Measurements from ENCODE around the gene SPATA3.

The SPATA3 gene

DNA sequence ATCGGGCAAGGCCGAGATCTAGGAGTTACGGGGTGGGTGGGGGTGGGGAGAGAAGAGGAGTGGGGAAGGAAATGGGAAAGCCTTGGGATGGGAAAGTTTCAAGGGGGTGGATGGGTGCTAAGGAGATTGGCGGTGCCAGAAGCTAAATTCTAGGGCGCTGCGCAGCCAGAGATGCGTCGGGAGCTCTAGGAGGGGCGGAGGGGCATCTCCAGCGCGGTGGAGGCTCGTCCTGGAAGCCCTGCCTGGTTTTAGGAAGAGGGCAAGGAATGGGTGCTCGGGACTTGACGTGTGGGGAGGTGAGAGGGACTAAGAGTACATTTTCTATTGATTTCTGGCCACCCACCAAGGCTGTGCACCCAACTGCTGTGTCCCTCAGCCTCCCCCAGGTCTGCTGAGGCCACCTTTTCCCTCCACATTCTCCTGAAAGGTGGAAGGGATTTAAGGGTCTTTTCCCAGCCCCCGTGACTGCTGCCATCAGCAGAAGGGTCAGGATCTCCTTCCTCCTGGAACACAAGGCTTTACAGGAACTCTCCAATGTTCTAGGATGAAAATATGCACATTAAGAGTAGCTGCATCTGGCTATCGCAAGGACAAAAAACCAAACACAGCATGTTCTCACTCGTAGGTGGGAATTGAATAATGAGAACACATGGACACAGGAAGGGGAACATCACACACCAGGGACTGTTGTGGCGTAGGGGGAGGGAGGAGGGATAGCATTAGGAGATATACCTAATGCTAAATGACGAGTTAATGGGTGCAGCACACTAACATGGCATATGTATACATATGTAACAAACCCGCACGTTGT, 42.8 kb downstream of the SPATA3 start:
- no peak for DNase-seq (ENCODE audit: extremely low spot score)
- ChIA-PET POLR2A (interaction anchor here (0.8 kb wide), 1 partner anchor 15 kb away, joined by 4 read pairs; no protein-coding TSS in a partner anchor), CTCF (interaction anchor here (1.4 kb wide), 1 partner anchor 14 kb away, joined by 6 read pairs; no protein-coding TSS in a partner anchor)
- TF ChIP-seq LEF1 (IDR thresholded peaks at IDR 0.05; ENCODE audit: borderline replicate concordance) (no peak), SUZ12 (IDR thresholded peaks at IDR 0.05) (no peak), ARNT (IDR thresholded peaks at IDR 0.05) (no peak), FOXM1 (IDR thresholded peaks at IDR 0.05; ENCODE audit: borderline replicate concordance) (no peak), SP1 (IDR thresholded peaks at IDR 0.05) (no peak), ELF4 (IDR thresholded peaks at IDR 0.05) (no peak), CTBP1 (IDR thresholded peaks at IDR 0.05; ENCODE audit: borderline replicate concordance) (no peak), L3MBTL2 (conservative IDR thresholded peaks at IDR 0.05) (no peak), FOXK2 (IDR thresholded peaks at IDR 0.05) (no peak), TARDBP (IDR thresholded peaks at IDR 0.05) (no peak), HDGF (IDR thresholded peaks at IDR 0.05; ENCODE audit: borderline replicate concordance) (no peak), FOXA1 (IDR thresholded peaks at IDR 0.05) (no peak), BHLHE40 (IDR thresholded peaks at IDR 0.05; ENCODE audit: borderline replicate concordance) (no peak), ZNF384 (IDR thresholded peaks at IDR 0.05) (no peak), NFRKB (IDR thresholded peaks at IDR 0.05) (no peak)
- TF ChIP-seq, protein P1, sequence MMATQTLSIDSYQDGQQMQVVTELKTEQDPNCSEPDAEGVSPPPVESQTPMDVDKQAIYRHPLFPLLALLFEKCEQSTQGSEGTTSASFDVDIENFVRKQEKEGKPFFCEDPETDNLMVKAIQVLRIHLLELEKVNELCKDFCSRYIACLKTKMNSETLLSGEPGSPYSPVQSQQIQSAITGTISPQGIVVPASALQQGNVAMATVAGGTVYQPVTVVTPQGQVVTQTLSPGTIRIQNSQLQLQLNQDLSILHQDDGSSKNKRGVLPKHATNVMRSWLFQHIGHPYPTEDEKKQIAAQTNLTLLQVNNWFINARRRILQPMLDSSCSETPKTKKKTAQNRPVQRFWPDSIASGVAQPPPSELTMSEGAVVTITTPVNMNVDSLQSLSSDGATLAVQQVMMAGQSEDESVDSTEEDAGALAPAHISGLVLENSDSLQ (IDR thresholded peaks at IDR 0.05) = no peak

DNA sequence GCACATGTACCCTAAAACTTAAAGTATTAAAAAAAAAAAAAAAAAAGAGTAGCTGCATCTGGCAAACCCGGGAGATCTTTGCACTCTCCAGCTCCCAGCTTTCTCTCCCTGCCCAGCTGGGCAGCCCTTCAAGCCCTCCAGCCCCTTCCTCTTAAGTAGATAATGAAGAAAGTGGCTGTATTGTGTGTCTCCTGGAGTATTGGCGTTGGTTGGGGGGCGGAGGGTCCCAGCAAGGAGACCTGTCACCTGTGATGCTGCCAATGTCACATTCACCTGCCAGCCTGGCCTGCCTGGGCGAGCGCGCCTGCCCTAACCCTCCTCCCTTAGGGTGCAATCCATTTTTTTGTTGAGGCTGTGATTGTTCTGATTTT, 43.4 kb downstream of the SPATA3 start:
- ChIA-PET CTCF (interaction anchor here (1.4 kb wide), 1 partner anchor 14 kb away, joined by 6 read pairs; no protein-coding TSS in a partner anchor), POLR2A (no interaction called here)
- DNase-seq (ENCODE audit: extremely low spot score) = no peak
- TF ChIP-seq BHLHE40 (IDR thresholded peaks at IDR 0.05; ENCODE audit: borderline replicate concordance) (no peak), SUZ12 (IDR thresholded peaks at IDR 0.05) (no peak), FOXK2 (IDR thresholded peaks at IDR 0.05) (no peak), L3MBTL2 (conservative IDR thresholded peaks at IDR 0.05) (no peak), TARDBP (IDR thresholded peaks at IDR 0.05) (no peak), ELF4 (IDR thresholded peaks at IDR 0.05) (no peak)

DNA sequence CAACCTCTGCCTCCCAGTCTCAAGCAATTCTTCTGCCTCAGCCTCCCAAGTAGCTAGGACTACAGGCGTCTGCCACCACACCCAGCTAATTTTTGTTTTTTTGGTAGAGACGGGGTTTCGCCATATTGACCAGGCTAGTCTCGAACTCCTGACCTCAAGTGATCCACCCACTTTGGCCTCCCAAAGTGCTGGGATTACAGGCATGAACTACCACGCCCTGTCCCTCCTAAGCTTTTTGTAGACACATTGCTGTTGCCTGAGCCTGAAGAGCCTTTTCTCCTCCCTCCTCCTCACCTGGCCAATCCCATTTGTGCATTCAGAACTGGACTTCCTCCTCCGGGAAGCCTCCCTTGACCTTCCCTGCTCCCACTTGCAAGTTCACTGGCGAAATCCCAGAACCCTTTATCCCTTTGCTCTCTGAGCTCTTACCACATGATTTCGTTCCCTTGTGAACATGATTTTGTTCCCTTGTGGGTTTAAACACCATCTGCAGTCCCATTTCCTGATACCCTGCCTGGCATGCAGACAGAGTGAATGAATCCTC, 44.0 kb downstream of the SPATA3 start:
- TF ChIP-seq LEF1 (IDR thresholded peaks at IDR 0.05; ENCODE audit: borderline replicate concordance) (no peak), FOXK2 (IDR thresholded peaks at IDR 0.05) (no peak), ZNF384 (IDR thresholded peaks at IDR 0.05) (no peak), ELF4 (IDR thresholded peaks at IDR 0.05) (no peak), ARNT (IDR thresholded peaks at IDR 0.05) (no peak), CTBP1 (IDR thresholded peaks at IDR 0.05; ENCODE audit: borderline replicate concordance) (no peak), FOXA1 (IDR thresholded peaks at IDR 0.05) (no peak), BHLHE40 (IDR thresholded peaks at IDR 0.05; ENCODE audit: borderline replicate concordance) (no peak), FOXM1 (IDR thresholded peaks at IDR 0.05; ENCODE audit: borderline replicate concordance) (no peak), SP1 (IDR thresholded peaks at IDR 0.05) (no peak), HDGF (IDR thresholded peaks at IDR 0.05; ENCODE audit: borderline replicate concordance) (no peak), SUZ12 (IDR thresholded peaks at IDR 0.05) (no peak), NFRKB (IDR thresholded peaks at IDR 0.05) (no peak), TARDBP (IDR thresholded peaks at IDR 0.05) (no peak), L3MBTL2 (conservative IDR thresholded peaks at IDR 0.05) (no peak)
- TF ChIP-seq, protein P1 (IDR thresholded peaks at IDR 0.05) = no peak
- POLR2A ChIA-PET = interaction anchor here (0.6 kb wide), 1 partner anchor 215 kb away, joined by 3 read pairs; no protein-coding TSS in a partner anchor
- CTCF ChIA-PET = interaction anchor here (0.6 to 1.3 kb wide), 2 partner anchors 13 to 446 kb away, joined by 3 to 7 read pairs; no protein-coding TSS in a partner anchor
- DNase-seq (ENCODE audit: extremely low spot score) = no peak

DNA sequence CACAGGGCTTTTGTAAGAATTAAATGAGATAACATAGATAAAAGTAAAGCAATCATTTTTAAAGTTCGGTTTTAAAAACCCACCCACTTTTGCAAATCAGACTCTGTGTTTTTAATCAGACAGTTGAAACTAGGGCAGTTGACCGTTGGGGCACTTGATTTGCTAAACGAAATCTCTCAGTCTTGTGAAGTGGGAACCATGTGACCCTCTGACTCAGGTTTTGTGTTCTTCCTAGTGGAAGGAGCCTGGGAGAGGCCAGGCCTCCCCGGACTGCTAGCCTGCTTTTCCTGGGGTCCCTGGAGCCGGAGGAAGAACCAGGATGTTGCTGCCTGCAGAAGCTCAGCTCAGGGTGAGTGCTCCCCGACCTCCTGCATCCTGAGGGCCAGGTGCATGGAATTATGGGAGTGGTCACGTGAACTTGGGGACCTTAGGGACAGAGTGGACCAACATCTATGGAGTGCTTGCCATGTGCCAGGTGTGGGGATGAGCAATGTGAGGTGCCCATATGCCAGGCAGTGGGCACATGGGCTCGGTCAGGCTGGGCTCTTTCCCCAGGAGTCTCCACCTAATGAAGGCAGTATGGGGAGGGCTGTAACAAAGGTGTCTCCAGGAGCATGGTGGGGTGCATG, 45.3 kb downstream of the SPATA3 start:
- POLR2A ChIA-PET = no interaction called here
- CTCF ChIA-PET = interaction anchor here (1.3 kb wide), 1 partner anchor 12 kb away, joined by 7 read pairs; no protein-coding TSS in a partner anchor
- no peak for DNase-seq (ENCODE audit: extremely low spot score)
- TF ChIP-seq FOXM1 (IDR thresholded peaks at IDR 0.05; ENCODE audit: borderline replicate concordance) = no peak
- no peak for TF ChIP-seq FOXK2 (IDR thresholded peaks at IDR 0.05)
- no peak for TF ChIP-seq HDGF (IDR thresholded peaks at IDR 0.05; ENCODE audit: borderline replicate concordance)
- TF ChIP-seq ELF4 (IDR thresholded peaks at IDR 0.05) = no peak
- TF ChIP-seq SP1 (IDR thresholded peaks at IDR 0.05) = no peak
- no peak for TF ChIP-seq LEF1 (IDR thresholded peaks at IDR 0.05; ENCODE audit: borderline replicate concordance)
- TF ChIP-seq ARNT (IDR thresholded peaks at IDR 0.05) = no peak
- no peak for TF ChIP-seq BHLHE40 (IDR thresholded peaks at IDR 0.05; ENCODE audit: borderline replicate concordance)
- no peak for TF ChIP-seq ZNF384 (IDR thresholded peaks at IDR 0.05)
- TF ChIP-seq TARDBP (IDR thresholded peaks at IDR 0.05) = no peak
- TF ChIP-seq NFRKB (IDR thresholded peaks at IDR 0.05) = no peak
- no peak for TF ChIP-seq CTBP1 (IDR thresholded peaks at IDR 0.05; ENCODE audit: borderline replicate concordance)
- TF ChIP-seq, protein P1 (IDR thresholded peaks at IDR 0.05) = no peak
- no peak for TF ChIP-seq FOXA1 (IDR thresholded peaks at IDR 0.05)
- TF ChIP-seq L3MBTL2 (conservative IDR thresholded peaks at IDR 0.05) = no peak
- no peak for TF ChIP-seq SUZ12 (IDR thresholded peaks at IDR 0.05)

DNA sequence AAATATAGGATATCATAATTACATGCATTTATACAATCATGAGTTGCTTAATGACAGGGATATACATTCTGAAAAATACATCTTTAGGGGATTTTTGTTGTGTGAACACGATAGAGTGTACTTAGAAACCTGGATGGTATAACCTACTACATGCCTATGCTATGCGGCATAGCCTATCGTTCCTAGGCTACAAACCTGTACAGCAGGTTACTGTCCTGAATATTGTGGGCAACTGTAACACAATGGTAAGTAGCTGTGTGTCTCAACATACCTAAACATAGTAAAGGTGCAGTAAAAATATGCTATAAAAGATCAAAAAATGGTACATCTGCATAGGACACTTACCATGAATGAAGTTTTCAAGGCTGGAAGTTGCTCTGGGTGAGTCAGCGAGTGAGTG, 47.9 kb downstream of the SPATA3 start:
- no peak for TF ChIP-seq FOXM1 (IDR thresholded peaks at IDR 0.05; ENCODE audit: borderline replicate concordance)
- no peak for TF ChIP-seq FOXA1 (IDR thresholded peaks at IDR 0.05)
- no peak for TF ChIP-seq ZNF384 (IDR thresholded peaks at IDR 0.05)
- no peak for TF ChIP-seq TARDBP (IDR thresholded peaks at IDR 0.05)
- TF ChIP-seq ARNT (IDR thresholded peaks at IDR 0.05) = no peak
- no peak for TF ChIP-seq L3MBTL2 (conservative IDR thresholded peaks at IDR 0.05)
- ChIA-PET CTCF (interaction anchor here (0.9 to 1.5 kb wide), 2 partner anchors 9 to 32 kb away, joined by 3 to 6 read pairs; no protein-coding TSS in a partner anchor), POLR2A (no interaction called here)
- no peak for DNase-seq (ENCODE audit: extremely low spot score)

All from HEK293T (cell line).